ENCODE measurements around the gene RNF44. TPM values are rescaled to one million over a fixed set of nuclear protein-coding genes. Genes with fewer than 3 reads are reported as not detected.

The RNF44 gene
- total RNA-seq, 4 donors from 2014 or later = 29.6 to 45.7 (median 33.7) TPM

GRCh38 chr5:176525677-176526076 is 11.5 kb downstream of the RNF44 start:
- no peak overlapping the region for H3K4me3 ChIP-seq (ENCODE audit: low read depth, poor library complexity, severe bottlenecking)
- TF ChIP-seq CTCF (IDR thresholded peaks at IDR 0.05) (no peak), POLR2A (IDR thresholded peaks at IDR 0.05) (no peak)
- 95 to 98% methylated on average over 9 of the region's 9 CpGs for WGBS, 2 donors
- no peak for DNase-seq (ENCODE audit: low spot score in 2 of 2)
- intact Hi-C loops (cut with DNase I; ENCODE audit: low total_unique reads) = no loop called here

- DNase-seq (ENCODE audit: low spot score in 2 of 2) = no peak
- no peak overlapping the region for H3K4me3 ChIP-seq (ENCODE audit: low read depth, poor library complexity, severe bottlenecking)
- TF ChIP-seq POLR2A (IDR thresholded peaks at IDR 0.05) (no peak), CTCF (IDR thresholded peaks at IDR 0.05) (no peak)
- intact Hi-C loops (cut with DNase I; ENCODE audit: low total_unique reads) = no loop called here
- 87 to 92% methylated on average over 15 of the region's 15 CpGs for WGBS, 2 donors
Measured at GRCh38 chr5:176524987-176525386, 12.2 kb downstream of the RNF44 start.

- intact Hi-C loops (cut with DNase I; ENCODE audit: low total_unique reads) = no loop called here
- DNase-seq (ENCODE audit: low spot score in 2 of 2) = no peak
- 87 to 88% methylated on average over 6 of the region's 6 CpGs for WGBS, 2 donors
- H3K4me3 ChIP-seq (ENCODE audit: low read depth, poor library complexity, severe bottlenecking) = no peak overlapping the region
- TF ChIP-seq POLR2A (IDR thresholded peaks at IDR 0.05) (no peak), CTCF (IDR thresholded peaks at IDR 0.05) (no peak)
Measured at GRCh38 chr5:176524138-176524537, 13.1 kb downstream of the RNF44 start.

- H3K4me3 ChIP-seq (ENCODE audit: low read depth, poor library complexity, severe bottlenecking) = no peak overlapping the region
- intact Hi-C loops (cut with DNase I; ENCODE audit: low total_unique reads) = no loop called here
- DNase-seq (ENCODE audit: low spot score in 2 of 2) = no peak
- TF ChIP-seq POLR2A (IDR thresholded peaks at IDR 0.05) (no peak), CTCF (IDR thresholded peaks at IDR 0.05) (no peak)
- 74 to 78% methylated on average over 10 of the region's 10 CpGs for WGBS, 2 donors
Measured at GRCh38 chr5:176521699-176522263, 15.4 kb downstream of the RNF44 start.

GRCh38 chr5:176521286-176521685 is 15.9 kb downstream of the RNF44 start:
- intact Hi-C loops (cut with DNase I; ENCODE audit: low total_unique reads) = no loop called here
- DNase-seq (ENCODE audit: low spot score in 2 of 2) = no peak
- WGBS, 2 donors = 82 to 87% methylated on average over 7 of the region's 7 CpGs
- TF ChIP-seq POLR2A (IDR thresholded peaks at IDR 0.05) (no peak), CTCF (IDR thresholded peaks at IDR 0.05) (no peak)
- H3K4me3 ChIP-seq (ENCODE audit: low read depth, poor library complexity, severe bottlenecking) = no peak overlapping the region
